D341Med (cell line): ENCODE measurements around the gene PKD1L1.

Experiments
- DNase-seq: peaks from one replicate; pipeline ENCODE4 v3.0.0; 2012; ENCODE audit warnings: low spot score

The PKD1L1 gene

GRCh38 chr7:47735431-47736345, 212.6 kb downstream of the PKD1L1 start:
- no peak for DNase-seq

- no peak for DNase-seq
Observed at GRCh38 chr7:47734949-47735291, 213.3 kb downstream of the PKD1L1 start.

GRCh38 chr7:47734287-47734948, 213.8 kb downstream of the PKD1L1 start:
- no peak for DNase-seq

- DNase-seq = no peak
Observed at GRCh38 chr7:47730142-47730541, 218.1 kb downstream of the PKD1L1 start.

GRCh38 chr7:47726047-47726726, 222.1 kb downstream of the PKD1L1 start:
- no peak for DNase-seq

- no peak for DNase-seq
Observed at GRCh38 chr7:47725031-47725780, 223.1 kb downstream of the PKD1L1 start.
